ENCODE measurements around the gene LMNA.

The LMNA gene

DNA sequence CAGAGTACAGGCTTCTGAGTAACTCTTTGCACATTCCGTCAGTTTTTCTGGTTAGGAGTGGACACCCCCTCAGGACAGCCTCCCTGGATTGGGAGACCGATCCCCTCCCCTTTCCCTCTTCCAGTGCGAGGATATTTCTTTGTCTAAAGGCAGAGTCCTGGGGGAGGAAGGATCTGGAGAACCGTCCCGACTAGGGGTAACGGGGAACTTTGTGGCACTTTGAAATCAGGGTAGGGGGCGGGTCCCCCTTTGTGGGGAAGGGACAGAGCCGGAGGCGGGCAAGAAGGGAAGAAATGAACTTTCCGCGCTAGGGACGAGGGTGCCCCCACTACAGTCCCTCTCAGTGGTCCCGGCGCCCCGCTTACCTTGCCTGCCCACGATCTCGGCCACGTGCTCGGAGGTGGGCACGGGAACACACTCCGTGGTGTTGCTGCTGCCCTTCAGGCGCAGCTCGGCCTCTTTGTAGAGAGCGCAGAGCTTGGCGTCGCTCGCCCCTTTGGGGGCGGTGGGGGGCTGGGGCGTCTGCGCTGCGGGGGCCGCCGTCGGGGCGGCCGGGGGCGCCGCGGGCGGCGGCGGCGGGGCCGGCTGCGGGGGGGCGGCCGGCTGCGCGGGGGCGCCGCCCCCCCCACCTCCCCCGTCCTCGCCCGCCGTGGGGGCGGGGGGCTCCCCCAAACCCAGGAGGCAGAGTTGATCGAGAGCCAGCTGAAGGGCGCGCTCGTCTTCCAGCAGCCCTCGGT, 33.2 kb upstream of the LMNA start:
- in situ Hi-C loops (cut with MboI; ENCODE audit: low sequenced_read_pairs) = no loop called here

GRCh38 chr1:156081917-156082308, 32.6 kb upstream of the LMNA start:
- in situ Hi-C loops (cut with MboI; ENCODE audit: low sequenced_read_pairs) = no loop called here

DNA sequence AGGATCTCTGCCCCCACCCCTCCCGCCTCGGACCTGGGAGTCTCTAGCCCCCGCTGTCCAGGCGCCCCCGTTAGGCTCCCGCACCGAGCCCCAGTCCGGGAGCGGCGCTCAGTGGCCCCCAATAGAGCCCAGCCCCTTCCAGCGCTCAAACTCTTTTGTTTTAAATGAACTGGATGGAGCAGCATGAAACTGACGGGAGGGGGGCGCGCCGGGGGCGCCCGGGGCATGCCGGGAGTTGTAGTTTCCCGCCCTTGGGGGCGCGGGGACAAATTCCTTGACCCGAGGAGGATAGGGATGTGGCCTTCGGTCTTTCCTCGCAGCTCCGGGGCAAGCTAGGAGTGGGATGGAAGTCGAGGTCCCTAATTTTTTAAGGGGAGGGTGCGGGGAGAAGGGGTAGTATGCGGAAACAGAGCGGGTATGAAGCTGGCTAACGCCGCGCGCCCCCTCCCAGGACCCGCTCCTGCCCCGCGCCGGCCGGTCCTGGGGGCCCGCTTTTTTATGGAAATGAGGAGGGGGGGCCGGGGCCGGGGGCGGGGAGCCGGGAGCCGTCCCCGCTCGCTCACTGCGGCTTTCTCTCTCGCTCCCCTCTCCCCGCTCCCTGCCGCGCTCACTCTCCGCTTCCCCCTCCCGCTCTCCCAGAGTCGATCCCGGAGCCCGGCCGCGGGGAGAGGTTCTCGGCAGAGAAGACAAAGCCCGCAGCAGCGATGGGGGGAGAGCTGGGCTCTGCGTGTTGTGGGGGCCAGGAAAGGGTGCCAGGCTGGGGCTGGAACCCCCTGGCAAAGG, 32.0 kb upstream of the LMNA start, which contains the start of gene MEX3A:
Gene MEX3A, minus strand, starts transcription at position 157 of the 783 bp plus-strand sequence. CDS start 467 bp downstream, outside the sequence.
- in situ Hi-C loops (cut with MboI; ENCODE audit: low sequenced_read_pairs) = no loop called here

GRCh38 chr1:156083800-156084790, 30.4 kb upstream of the LMNA start:
- in situ Hi-C loops (cut with MboI; ENCODE audit: low sequenced_read_pairs) = no loop called here

DNA sequence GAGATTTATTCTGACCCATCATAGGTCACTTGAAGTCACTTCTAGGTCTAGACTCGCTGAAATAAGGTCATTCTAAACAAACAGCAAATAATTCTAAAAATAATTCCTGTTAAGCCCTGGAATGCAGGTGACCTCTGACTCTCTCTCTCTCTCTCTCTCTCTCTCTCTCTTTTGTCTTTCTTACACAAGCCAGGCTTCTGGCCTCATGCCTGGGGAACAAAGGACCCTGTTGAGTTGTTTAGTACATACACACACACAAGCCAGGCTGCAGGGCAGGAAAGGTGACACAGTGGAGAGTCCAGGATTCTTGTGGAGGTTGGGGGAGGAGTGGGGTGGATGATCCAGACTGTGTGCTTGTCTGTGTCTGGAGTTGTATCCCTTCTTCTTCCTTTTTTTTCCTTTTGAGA, 28.3 kb upstream of the LMNA start:
- in situ Hi-C loops (cut with MboI; ENCODE audit: low sequenced_read_pairs) = no loop called here

DNA sequence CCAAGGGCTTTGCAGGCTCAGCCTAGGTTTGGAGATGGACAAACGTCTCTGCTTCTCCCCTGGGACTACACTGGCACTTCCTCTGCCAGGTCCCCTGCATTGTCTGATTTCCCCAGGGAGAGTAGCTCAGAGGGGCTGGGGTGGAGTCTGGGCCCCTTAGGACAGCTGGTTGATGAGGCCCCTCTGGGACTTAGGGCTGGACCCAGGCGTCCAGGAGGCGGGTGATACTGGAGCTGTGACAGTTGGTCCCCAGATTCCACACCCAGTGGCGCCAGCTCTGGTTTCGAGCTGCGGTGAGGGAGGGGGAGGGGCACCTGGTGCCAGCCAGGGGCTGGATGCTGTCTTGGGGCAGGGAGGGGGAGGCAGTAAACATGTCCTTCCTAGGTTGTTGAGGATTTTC, 24.8 kb upstream of the LMNA start:
- in situ Hi-C loops (cut with MboI; ENCODE audit: low sequenced_read_pairs) = loop anchor here (5.0 kb wide), 1 partner anchor 43 kb away; no protein-coding TSS in a partner anchor

DNA sequence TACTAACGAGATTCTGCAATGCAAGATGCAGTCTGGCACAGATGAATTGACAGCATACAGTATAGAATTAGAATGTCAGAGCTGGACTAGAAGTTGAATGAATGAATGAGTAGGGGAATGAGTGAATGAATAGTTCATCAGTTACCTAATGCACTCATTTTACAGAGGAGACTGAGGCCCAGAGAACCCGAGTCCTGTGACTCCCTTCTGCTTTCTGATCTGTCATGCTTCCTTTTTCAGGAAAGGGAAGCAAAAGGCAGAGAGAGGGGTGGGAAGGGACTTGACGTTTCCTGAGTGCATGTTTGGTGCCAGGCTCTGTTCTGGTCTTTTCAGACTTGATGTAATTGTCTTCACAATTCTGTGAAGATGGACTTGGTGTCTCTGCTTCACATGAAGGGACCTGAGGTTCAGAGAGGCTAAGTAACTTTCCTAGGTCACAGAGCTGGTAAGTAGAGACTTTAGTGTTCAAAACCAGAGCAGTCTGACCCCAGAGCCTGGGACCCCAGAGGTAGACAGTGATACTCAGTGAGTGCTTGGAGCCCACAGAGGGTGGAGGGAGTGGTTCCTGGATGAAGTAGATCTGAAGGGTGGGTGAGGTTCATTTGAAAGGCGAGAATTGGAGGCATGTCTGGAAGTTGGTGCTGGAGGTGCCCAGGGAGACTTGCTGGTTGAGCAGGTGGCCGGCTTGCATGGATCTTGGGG, 24.2 kb upstream of the LMNA start:
- in situ Hi-C loops (cut with MboI; ENCODE audit: low sequenced_read_pairs) = loop anchor here (5.0 kb wide), 1 partner anchor 42 kb away; no protein-coding TSS in a partner anchor

GRCh38 chr1:156090840-156091188, 23.7 kb upstream of the LMNA start:
- in situ Hi-C loops (cut with MboI; ENCODE audit: low sequenced_read_pairs) = loop anchor here (5.0 kb wide), 1 partner anchor 41 kb away; no protein-coding TSS in a partner anchor

DNA sequence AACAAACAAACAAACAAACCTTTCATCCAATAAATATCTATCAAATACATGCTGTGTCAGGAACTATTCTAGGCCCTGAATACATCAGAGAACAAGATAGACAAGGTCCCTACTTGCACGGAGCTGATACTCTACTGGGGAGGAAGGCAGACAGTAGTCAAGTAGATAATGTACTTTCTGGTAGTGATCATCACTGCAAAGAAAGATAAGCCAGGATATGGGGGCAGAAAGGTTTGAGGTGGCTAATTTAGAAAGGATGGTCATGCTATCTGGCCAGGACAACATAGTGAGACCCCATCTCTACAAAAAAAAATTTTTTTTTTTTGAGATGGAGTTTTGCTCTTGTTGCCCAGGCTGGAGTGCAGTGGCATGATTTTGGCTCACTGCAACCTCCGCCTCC, 22.9 kb upstream of the LMNA start:
- in situ Hi-C loops (cut with MboI; ENCODE audit: low sequenced_read_pairs) = loop anchor here (5.0 kb wide), 1 partner anchor 41 kb away; no protein-coding TSS in a partner anchor

- in situ Hi-C loops (cut with MboI; ENCODE audit: low sequenced_read_pairs) = no loop called here
Measured at GRCh38 chr1:156095906-156096508, 18.5 kb upstream of the LMNA start.

- in situ Hi-C loops (cut with MboI; ENCODE audit: low sequenced_read_pairs) = no loop called here
Measured at GRCh38 chr1:156096640-156097391, 17.7 kb upstream of the LMNA start.

DNA sequence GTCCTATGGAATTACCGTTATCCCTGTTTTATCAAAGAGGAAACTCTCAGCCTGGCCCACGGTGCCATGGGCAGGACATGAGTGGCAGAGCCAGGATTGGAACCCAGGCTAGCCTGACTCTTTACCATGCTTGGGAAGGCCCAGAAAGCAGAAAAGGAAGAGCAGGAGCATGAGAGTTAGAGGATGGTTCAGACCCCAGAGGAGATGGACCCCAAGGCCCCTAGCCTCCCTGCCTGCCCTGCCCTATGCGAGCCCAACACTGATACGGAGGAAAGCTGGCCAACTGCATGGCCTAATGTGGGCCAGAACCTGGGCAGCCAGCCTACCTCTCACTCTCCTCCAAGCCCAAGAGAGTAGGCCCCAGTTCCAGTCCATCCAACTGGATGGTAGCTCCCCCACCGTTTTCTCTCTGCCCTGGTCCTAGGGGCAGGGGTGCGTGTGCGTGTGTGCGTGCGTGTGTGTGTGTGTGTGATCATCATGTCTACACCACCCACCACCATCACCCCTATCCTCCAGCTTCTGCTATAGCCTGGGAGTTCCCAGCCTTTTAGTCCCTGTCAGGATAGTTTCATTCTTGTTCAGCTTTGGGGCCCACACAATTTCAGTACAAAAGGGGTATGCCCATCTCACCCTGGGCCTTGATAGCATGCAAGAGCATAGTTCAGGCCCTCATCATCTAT, 16.9 kb upstream of the LMNA start:
- in situ Hi-C loops (cut with MboI; ENCODE audit: low sequenced_read_pairs) = no loop called here

- in situ Hi-C loops (cut with MboI; ENCODE audit: low sequenced_read_pairs) = no loop called here
Measured at GRCh38 chr1:156098784-156099183, 15.7 kb upstream of the LMNA start.

DNA sequence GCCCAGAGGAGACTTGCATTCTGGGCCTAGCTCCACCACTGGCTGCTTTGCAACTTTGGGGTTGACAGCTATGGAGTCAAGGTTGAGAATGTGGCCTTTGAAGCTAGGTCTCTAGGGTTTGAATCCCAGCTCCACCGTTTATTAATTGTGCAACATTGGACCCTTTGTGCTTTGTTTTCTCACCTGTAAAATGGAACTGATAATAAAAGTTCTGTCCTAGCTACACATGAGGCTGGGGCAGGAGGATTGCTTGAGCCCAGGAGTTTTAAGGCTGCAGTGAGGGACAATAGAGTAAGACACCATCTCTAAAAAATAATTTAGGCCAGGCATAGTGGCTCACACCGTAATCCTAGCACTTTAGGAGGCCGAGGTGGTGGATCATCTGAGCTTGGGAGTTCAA, 15.2 kb upstream of the LMNA start:
- in situ Hi-C loops (cut with MboI; ENCODE audit: low sequenced_read_pairs) = no loop called here

- in situ Hi-C loops (cut with MboI; ENCODE audit: low sequenced_read_pairs) = no loop called here
Measured at GRCh38 chr1:156100205-156100995, 14.1 kb upstream of the LMNA start.

GRCh38 chr1:156101880-156102279, 12.6 kb upstream of the LMNA start:
- in situ Hi-C loops (cut with MboI; ENCODE audit: low sequenced_read_pairs) = no loop called here

- in situ Hi-C loops (cut with MboI; ENCODE audit: low sequenced_read_pairs) = no loop called here
Measured at GRCh38 chr1:156102633-156103511, 11.6 kb upstream of the LMNA start.

Data from HL-60/S4 treated with retinoic acid at 250 ng/mL for 4 days and 3 days (cell line).